Activated CD4-positive, alpha-beta T cell treated with anti-CD3 and anti-CD28 coated beads, Interleukin-2, amount 50 U/mL, for 1 hour (primary cell): ENCODE data around the gene FILIP1.
"Not testable (repeated sequence)": the region's sequence is repeated elsewhere in the genome, so short reads cannot be mapped to it uniquely, and the experiment has no call there.

Experiments
- DNase-seq: peaks from one replicate; pipeline ENCODE4 v3.0.0-alpha.2; 2020

Gene FILIP1

GRCh38 chr6:75414445-75415021 is 79.1 kb downstream of the FILIP1 start:
- no peak for DNase-seq

GRCh38 chr6:75412969-75413662 is 80.5 kb downstream of the FILIP1 start:
- DNase-seq = no peak

GRCh38 chr6:75410564-75410963 is 83.0 kb downstream of the FILIP1 start:
- not testable (repeated sequence) for DNase-seq

GRCh38 chr6:75409928-75410327 is 83.7 kb downstream of the FILIP1 start:
- DNase-seq = no peak

GRCh38 chr6:75409286-75409685 is 84.3 kb downstream of the FILIP1 start:
- DNase-seq = no peak

- DNase-seq = no peak
Measured at GRCh38 chr6:75403563-75404080, 90.0 kb downstream of the FILIP1 start.

- DNase-seq = no peak
Measured at GRCh38 chr6:75402296-75402695, 91.3 kb downstream of the FILIP1 start.

GRCh38 chr6:75397656-75398465 is 95.7 kb downstream of the FILIP1 start:
- no peak for DNase-seq

GRCh38 chr6:75397171-75397570 is 96.4 kb downstream of the FILIP1 start:
- DNase-seq = no peak

- DNase-seq = no peak
Measured at GRCh38 chr6:75396005-75396800, 97.4 kb downstream of the FILIP1 start.

GRCh38 chr6:75393806-75394205 is 99.8 kb downstream of the FILIP1 start:
- DNase-seq = no peak

GRCh38 chr6:75391276-75391675 is 102.3 kb downstream of the FILIP1 start:
- DNase-seq = no peak

GRCh38 chr6:75386050-75386770 is 107.4 kb downstream of the FILIP1 start:
- DNase-seq = no peak

- DNase-seq = no peak
Measured at GRCh38 chr6:75384116-75384515, 109.5 kb downstream of the FILIP1 start.

GRCh38 chr6:75382634-75382900 is 111.0 kb downstream of the FILIP1 start:
- no peak for DNase-seq

GRCh38 chr6:75381877-75382633 is 111.5 kb downstream of the FILIP1 start:
- no peak for DNase-seq

GRCh38 chr6:75379536-75379935 is 114.1 kb downstream of the FILIP1 start:
- DNase-seq = no peak

GRCh38 chr6:75378101-75378500 is 115.5 kb downstream of the FILIP1 start:
- DNase-seq = no peak

GRCh38 chr6:75377386-75377785 is 116.2 kb downstream of the FILIP1 start:
- DNase-seq = no peak

- DNase-seq = no peak
Measured at GRCh38 chr6:75376347-75377024, 117.1 kb downstream of the FILIP1 start.

- no peak for DNase-seq
Measured at GRCh38 chr6:75374961-75375400, 118.6 kb downstream of the FILIP1 start.
